Stimulated activated naive CD8-positive, alpha-beta T cell treated with anti-CD3 and anti-CD28 coated beads, Interleukin-15, Interleukin-2, amounts not matched to agents 100 U/mL and 50 U/mL, for 24 hours (primary cell): ENCODE data around the gene TMEM220.
"Not testable (repeated sequence)": the region's sequence is repeated elsewhere in the genome, so short reads cannot be mapped to it uniquely, and the experiment has no call there.

Experiments used
- ATAC-seq: fragments of 150-1000 bp; cut with Tn5 transposase; one replicate; pipeline ENCODE4 v1.10.0; 2021
- DNase-seq: peaks from one replicate; pipeline ENCODE4 v3.0.0; 2021

TMEM220 gene

DNA sequence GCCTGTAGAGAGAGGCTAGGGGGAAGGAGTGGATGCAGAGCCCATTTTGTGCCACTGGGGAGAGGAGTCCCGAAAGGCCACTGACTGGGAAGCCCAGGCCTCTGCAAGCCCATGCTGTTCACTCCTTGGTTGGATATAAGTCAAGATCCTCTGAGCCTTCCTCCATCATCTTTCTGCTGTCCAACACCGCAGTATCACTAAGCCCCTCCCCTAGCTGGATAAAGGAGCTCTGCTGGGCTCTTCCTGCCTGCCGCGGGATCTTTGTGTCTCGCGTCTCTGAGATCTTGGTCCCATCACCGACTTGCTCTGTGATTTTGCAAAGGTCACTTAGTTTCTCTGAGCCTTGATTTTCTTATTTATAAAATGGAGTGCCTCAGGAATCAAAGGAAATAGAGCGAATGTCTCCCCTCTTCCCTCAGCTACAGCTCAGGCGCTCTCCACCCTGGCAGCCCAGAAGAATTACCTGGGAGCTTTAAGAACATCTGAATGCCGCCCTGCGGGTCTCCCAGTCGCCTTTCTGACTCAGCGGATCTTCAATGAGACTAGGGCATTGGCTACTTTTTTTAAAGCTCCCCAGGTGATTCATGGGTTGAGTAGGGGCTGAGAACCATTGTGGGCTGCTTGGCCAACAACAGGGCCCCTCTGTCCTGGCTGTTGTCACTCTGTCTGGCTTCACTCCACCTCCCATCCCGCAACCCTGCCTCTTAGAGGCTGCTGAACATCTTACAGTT is 25.2 kb upstream of the TMEM220 start:
- DNase-seq = no peak
- ATAC-seq = no peak

DNA sequence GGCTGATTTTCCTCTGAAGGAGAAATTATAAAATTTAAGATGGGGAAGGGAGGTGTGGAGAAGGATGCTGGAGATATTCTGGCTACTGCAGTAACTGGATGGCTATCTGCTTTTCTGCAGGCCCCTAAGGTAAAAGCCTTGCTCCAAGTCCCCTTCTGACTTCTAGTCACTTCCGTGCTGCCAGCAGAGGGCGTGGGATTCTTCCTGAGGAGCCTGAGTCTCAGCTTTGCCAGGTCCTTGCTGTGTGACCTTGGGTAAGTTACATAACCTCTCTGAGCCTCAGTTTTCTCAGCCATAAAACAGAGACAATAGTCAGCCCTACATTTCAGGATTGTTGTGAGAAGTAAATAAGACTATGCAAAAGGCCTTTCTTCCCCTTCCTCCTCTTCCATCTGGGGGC is 24.3 kb upstream of the TMEM220 start:
- ATAC-seq (no peak), DNase-seq (peak; percentile 41)

DNA sequence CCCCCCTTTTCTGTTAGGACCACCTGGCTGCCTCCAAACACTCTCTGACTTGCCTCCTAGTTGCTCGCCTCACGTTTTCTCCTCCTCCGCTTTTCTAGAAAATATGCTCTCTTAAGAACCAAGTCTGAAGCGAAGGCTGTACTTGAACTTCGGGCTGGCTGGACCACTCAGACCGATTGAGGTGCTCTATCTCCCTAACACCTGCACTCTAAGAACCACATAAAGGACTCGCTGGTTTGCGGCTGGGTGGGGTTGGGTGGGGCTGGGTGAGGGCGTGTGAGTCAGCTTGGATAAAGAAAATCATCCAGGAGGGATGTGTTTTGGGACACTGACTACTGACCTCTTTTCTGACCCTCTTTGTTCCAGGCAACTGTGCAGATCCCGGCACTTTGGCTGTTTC is 22.9 kb upstream of the TMEM220 start:
- ATAC-seq (no peak), DNase-seq (no peak)

DNA sequence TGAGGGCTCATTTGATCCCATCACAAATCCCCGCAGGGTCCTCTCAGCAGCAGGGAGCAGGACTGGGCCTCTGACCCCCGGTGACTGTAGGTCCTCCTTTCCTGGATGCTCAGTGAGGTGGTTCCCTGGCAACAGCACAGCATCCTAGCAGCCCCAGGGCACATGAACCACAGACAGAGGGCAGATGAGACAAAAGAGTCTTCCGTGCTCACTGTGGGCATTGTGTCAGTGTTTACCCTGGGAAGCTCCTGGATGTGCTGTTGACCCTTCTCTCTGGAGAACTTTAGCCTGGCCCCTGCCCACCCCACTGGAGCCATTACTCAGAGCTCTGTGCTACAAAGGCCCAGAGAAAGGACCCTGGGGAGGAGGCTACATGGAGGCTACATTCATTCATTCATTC is 21.7 kb upstream of the TMEM220 start:
- ATAC-seq (no peak), DNase-seq (no peak)

DNA sequence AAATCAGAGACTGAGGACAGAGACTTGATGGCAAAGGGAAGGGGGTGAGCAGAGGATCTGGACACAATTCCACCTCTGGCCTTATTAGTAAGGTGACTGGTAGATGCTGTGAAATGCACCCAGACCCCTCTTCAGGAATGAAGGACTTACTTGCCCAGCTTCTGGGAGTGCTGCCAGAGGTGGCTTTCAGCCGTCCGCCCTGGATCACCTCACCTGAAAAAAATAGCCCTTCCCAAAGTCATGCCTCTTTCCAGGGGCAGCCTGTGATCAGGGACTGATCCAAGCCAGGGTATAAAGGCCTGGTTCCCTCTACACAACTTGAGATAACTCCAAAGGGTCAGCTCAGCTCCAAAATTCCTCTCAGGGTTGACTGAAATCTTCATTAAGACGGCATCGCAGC is 20.4 kb upstream of the TMEM220 start:
- DNase-seq (no peak), ATAC-seq (no peak)

DNA sequence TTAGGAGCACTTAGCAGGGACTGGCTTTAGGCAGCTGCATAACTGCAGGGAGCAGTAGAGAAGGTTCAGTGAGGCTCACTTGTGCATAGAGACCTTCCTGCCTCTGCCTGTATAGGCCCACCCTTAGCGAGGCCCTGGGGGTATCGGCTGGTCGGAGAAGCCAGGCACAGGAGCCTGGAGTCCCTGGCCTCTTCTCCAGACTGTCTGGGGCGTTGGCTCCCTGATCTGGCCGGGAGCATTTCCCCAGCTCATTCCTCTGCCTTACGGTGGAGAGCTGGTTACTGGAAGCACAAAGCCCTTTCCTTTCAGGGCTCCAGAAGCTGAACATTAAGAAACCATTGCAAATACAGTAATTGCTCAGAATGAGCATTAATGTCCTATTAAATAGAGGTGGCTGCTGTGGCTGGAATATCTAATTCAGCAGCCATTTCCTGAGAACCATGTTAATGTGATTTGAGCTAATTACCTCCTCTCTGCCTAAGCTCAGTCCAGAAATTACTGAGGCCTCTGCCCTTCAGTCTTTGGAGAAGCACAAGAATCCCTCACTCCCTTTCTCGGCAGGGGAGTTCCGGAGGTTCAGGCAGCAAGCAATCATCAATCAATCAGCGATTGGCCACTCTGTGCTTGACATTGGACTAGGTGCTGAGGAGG is 18.8 kb upstream of the TMEM220 start:
- no peak for ATAC-seq
- no peak for DNase-seq

DNA sequence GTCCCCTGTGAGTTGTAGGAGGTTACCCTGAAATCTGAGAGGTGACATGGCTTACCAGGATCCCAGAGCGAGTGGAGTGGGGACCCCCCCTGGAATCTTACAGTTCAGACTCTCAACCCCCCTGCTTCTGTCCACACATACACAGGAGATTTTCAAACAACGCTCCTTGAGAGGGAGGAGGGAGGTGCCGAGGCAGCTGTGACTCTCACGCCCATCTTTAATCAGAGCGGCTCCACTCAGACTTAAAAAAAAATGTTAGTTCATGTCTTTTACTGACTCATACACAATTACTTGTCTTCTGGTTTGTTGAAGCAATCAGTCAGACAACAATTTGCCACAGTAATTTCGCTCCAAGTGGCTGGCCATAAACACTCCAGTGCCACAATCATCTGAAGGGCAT is 15.4 kb upstream of the TMEM220 start:
- no peak for DNase-seq
- no peak for ATAC-seq

DNA sequence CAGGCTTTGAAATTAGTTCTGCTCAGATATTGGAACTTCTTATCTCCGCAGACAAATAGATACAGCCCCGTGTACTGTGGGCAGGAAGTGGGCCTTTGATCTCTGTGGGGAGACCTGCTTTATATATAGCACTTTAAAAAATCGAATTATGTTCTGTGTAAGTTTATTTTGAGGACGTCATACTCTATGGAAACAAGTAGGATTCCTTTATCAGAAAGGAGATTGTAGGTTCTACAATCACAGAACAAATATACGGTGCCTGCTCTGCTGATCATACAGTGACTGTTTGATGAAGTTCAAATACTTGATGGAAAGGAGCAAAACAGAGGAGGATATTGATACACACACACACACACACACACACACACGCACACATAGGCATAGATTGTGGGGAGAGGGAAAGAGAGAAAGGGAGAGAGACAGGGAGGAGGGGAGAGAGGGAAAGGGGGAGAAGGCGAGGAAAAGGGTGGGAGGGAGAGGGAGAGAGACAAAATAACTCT is 14.7 kb upstream of the TMEM220 start:
- ATAC-seq (peak; percentile 43), DNase-seq (no peak)

DNA sequence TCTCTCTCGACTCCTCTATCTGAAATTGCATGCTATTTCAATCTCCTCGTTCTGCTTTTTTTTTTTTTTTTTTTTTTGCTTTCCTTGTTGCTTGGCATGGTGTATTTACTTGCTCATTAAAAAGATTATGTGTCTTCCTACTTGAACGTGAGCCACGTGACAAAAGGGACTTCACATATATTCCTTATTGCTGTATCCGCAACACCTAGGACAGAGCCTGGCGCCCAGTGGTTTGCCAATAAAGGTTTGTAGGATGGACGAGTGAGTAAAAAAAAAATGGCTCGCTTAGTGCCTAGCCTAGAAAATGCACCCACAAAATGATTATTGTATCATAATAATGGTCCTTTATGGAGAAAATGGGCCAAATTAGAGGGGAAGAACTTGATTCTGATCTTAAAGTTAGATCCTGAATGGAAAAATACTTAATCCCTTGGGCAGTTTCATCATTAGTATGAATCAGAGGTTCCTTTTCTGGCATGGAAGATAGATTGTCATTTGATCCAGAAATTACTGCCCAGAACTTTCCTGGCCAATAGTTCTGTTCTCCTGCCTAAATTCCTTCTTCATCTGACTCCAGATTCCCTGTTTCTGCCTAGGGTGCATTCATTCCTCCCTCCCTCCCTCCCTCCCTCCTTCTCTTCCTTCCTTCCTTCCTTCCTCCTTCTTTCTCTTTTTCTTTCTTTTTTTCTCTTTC is 13.6 kb upstream of the TMEM220 start:
- no peak for DNase-seq
- ATAC-seq = no peak

DNA sequence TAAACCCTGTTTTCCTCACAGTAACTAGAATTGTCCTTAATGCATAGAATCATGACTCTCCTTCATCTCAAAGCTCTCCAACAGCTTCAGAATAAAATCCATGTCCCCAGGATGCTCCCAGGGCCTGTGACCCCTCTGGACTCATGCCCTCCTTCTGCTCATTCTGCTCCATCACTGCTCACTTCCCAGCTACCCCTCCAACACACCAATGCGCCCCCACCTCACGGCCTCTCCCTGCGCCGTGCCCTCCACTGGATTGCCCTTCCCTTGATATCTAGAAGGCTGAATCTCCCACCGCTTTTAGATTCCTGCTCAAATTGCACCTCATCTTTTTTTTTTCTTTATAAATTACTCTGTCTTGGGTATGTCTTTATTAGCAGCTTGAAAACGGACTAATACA is 12.6 kb upstream of the TMEM220 start:
- DNase-seq = no peak
- no peak for ATAC-seq

DNA sequence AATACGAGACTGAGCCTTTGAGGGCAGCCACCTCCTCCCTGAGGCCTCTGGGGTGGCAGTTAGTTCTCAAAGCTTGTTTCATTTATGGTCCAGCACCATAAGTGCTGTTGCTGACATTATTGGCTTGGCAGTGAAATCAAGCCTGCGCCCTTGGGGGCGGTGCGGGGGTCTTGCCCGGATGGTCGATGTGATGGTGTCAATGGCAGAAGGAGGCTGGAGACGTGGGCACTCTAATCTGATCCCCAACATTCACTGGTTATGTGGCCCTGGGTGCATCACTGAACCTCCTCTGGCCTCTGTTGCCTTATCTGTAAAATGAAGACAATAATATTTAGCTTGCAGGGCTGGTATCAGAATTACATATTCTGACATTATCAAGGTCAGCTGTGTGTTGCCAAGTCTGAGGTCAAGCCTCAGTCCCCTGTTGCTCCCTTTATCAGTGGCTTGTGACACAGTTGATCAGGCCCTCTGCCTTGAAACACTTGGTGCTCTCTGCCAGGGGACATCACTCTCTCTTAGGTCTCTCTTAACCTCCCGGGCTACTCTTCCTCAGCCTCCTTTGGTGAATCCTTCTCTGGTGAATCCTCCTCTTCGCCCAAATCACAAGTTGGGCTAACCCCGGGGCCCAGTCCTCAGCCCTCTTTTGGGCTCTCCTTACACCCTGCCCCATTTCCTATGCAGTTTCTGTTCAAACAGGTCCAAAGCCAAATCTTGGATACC is 11.8 kb upstream of the TMEM220 start:
- DNase-seq (no peak), ATAC-seq (no peak)

DNA sequence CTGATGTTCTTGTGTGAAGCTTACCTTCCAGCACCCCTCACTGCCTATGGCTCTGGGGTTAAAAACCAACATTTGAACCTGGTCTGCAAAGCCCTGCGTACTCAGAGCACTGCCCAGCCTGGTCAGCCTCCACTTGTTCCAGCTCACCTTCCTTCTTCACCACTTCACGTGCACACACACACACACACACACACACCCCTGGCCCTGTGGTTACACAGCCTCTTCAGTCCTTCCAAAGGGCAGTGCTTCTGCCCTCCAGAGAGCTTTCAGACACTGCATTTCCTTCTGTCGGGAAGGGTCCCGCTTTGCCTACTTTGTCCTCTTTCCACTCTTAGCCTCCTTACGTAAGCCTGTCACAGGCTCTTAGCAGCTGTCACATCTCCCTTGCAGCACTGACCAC is 9.6 kb upstream of the TMEM220 start:
- ATAC-seq (no peak), DNase-seq (no peak)

DNA sequence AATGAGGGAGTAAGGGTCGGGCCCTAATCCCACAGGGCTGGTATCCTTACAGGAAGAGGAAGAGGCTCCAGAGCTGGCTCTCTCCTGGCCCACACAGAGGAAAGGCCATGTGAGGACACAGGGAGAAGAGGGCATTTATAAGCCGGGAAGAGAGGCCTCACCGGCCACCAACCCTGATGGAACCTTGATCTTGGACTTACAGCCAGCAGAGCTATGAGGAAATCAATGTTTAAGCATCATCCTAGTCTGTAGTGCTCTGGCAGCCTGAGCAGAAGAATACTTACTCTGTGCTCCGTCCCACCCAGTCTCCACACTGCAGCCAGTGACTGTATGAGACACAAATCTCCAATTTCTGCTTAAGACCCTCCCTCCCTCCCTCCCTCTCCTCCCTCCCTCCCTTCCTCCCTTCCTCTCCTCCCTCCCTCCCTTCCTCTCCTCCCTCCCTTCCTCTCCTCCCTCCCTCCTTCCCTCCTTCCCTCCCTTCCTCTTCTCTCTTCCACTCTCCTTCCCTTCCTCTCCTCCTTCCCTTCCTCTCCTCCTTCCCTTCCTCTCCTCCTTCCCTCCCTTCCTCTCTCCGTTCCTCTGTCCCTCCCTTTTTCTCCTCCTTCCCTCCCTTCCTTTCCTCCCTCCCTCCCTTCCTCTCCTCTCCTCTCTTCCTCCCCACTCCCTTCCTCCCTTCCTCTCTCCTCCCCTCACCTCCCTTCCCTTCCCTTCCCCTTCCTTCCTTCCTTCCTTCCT is 8.9 kb upstream of the TMEM220 start:
- no peak for DNase-seq

DNA sequence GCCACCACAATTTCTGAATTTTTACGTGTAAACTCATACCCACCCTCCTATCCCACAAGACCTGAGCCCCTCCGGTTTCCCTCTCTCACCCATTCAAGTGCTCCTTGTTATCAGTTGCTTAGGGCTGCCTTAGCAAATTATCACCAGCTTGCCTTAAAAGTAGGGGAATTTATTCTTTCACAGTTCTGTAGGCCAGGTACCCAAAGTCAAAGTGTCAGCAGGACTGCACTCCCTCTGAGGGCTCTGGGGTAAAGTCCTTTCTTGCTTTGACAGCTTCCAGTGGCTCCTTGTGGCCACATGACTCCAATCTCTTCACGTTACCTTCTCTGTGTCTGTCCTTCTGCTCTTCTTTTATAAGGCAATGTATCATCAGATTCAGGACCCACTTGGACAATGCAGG is 7.9 kb upstream of the TMEM220 start:
- ATAC-seq = no peak
- DNase-seq = no peak

More for the DNA sequence above, 8.9 kb upstream of the TMEM220 start:
- ATAC-seq = no peak

DNA sequence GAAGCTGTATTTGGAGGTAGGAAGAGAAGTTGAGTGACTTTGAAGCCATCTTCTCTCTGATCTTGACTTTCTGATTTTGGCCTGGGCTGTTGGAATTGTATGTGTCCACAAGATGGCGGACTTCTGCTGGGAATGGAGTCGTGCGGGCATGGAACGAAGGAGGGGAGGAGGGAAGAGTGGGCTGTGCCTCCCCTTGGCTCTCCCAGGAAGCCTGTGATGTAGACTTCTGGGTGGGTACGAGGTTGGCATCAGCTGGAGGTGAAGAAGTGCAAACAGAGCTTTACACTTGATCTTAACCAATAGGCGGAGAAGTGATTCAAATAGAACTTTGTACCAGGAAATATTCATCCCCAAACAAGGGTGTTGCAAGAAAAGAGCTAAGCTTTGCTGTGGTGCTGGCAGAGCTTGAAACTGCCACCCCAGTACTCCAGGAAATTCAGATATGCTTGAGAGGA is 7.4 kb upstream of the TMEM220 start:
- peak; percentile 23 for ATAC-seq
- peak; percentile 49 for DNase-seq

DNA sequence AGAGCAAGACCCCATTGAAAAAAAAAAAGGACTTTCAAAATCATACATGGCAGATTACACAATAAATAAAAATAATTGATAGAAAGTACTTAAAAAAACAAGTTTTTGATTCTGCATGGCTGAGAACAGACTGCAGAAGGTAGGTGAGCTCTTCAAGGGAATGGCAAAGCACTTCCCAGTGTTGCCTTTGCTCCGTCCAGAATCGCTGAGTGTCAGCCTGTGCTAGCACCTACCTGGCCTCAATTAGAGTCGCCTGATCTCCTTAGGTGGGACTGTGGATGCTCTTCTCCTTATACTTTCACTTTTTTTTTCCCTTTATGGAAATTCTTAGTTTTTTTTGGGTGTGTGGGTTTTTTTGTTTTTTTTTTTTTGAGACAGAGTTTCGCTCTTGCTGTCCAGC is 6.0 kb upstream of the TMEM220 start:
- no peak for DNase-seq
- no peak for ATAC-seq

DNA sequence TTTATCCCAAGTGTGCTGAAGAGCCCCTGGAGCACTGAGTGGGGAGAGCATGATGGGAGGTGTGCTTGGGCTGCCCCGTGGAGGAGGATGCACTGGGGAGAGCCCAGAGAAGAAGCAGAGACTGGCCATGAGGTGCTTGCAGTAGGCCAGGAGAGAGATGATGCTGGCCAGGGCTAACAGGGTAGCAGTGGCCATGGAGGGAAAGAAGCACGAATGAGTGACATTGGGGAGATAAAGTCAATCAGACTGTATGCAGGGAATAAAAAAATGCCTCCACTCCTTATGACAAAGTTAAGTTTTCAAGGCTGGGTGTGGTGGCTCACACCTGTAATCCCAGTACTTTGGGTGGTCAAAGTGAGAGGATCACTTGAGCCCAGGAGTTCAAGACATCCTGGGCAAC is 5.4 kb upstream of the TMEM220 start:
- ATAC-seq = no peak

DNA sequence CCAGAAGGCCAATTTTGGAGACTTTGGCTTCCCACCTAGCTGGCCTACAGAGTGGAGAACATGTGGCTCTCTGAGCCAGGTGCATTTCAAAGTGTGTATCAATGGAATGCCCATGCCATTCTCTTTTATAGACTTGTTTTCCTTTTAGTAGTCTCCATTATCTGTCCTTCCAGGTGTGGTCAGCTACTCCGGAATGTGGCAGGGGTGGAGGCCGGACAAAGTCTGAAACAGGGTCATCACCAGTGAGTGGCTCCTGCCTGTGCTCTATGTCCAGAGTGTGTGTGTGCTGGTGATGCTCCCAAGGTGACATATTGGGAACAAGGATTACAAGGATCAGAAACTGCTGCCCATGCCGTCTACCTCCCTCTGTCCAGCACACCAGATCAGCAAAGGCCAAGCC is 3.8 kb upstream of the TMEM220 start:
- ATAC-seq = no peak
- no peak for DNase-seq

More for the DNA sequence above, 5.4 kb upstream of the TMEM220 start:
- no peak for DNase-seq

DNA sequence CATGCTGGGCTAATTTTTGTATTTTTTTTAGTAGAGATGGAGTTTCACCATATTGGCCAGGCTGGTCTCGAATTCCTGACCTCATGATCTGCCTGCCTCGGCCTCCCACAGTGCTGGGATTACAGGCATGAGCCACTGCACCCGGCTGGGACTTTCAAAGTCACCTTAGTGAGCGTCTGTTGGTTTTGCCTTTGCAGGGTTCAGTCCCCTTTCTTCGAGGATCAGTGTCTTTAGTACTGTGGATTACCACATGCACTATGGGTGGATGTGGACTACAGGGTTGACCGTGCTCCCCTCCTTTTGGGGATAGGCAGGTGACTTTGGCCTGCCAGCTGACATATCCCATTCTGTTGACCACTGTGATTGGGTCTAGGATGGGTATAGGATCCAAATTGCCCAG is 2.3 kb upstream of the TMEM220 start:
- not testable (repeated sequence) for ATAC-seq, DNase-seq

DNA sequence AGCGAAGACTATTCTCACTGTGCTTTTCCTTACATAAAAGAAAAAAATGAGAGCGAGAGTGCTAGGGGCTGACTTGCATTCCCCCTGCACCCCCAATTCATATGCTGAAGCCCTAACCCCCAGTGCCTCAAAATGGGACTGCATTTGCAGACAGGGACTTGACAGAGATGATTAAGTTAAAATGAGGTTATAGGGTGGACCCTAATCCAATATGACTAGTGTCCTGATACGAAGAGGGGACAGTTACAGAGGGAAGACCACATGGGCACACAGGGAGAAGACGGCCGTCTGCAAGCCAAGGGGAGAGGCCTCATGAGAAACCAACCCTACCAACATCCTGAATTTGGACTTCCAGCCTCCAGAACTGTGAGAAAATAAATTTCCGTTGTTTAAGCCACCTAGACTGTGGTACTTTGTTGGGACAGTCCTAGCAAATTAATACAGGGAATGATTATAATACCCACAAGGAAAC is 1.6 kb upstream of the TMEM220 start:
- DNase-seq = no peak
- ATAC-seq = no peak

DNA sequence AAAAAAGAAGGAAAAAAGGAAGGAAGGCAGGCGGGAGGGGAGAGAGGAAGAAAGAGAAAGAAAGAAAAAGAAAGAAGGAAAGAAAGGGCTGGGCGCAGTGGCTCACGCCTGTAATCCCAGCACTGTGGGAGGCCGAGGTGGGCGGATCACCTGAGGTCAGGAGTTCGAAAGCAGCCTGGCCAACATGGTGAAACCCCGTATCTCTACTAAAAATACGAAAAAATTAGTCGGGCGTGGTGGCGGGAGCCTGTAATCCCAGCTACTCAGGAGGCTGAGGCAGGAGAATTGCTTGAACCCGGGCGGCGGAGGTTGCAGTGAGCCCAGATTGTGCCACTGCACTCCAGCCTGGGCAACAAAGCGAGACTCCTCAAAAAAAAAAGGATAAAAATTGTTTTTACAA is 424 bp upstream of the TMEM220 start:
- not testable (repeated sequence) for ATAC-seq
- DNase-seq = peak; percentile 33
